Peyer's patch (tissue), 4 donors: ENCODE measurements around the gene MARK4.

Experiments
- POLR2A ChIP-seq, 2 donors: fragments of 450-650 bp; IDR thresholded peaks; one replicate each; pipeline ENCODE4 v1.5.1; 2017; ENCODE audit warnings: antibody characterized with exemption in 2 of 2, mild to moderate bottlenecking in 2 of 2, moderate library complexity in 2 of 2
- TF ChIP-seq, protein P1 (sequence below), 6 experiments: fragments of 450-650 bp in 4 of 6; fragments of 200-600 bp in 2 of 6; sonication (generic) in 1 of 6; IDR thresholded peaks; one replicate each; pipeline ENCODE4 v1.5.1; 2017 to 2019; ENCODE audit warnings: antibody characterized with exemption in 6 of 6, mild to moderate bottlenecking in 3 of 6, moderate library complexity in 1 of 6

DNA sequence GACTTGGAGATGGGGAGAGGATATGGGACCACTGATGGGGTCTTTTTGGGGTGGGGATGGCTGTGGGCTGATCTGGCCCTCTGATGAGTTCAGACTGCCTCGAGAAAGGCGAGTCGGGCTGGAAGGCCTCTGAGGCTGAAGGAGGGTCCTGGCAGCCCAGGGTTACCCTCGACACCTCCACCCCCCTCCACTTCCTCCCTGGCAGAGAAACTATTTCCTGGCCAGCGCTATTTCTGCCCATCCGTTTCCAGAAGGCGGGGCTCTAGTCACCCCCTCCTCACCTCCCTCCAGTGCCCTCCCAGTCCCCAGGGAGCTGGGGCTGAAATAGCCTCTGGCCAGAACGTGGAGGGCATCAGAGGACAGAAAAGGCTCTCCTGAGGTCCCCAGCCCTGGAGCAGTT is 15.6 kb upstream of the MARK4 start:
- TF ChIP-seq, protein P1, sequence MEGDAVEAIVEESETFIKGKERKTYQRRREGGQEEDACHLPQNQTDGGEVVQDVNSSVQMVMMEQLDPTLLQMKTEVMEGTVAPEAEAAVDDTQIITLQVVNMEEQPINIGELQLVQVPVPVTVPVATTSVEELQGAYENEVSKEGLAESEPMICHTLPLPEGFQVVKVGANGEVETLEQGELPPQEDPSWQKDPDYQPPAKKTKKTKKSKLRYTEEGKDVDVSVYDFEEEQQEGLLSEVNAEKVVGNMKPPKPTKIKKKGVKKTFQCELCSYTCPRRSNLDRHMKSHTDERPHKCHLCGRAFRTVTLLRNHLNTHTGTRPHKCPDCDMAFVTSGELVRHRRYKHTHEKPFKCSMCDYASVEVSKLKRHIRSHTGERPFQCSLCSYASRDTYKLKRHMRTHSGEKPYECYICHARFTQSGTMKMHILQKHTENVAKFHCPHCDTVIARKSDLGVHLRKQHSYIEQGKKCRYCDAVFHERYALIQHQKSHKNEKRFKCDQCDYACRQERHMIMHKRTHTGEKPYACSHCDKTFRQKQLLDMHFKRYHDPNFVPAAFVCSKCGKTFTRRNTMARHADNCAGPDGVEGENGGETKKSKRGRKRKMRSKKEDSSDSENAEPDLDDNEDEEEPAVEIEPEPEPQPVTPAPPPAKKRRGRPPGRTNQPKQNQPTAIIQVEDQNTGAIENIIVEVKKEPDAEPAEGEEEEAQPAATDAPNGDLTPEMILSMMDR (IDR thresholded peaks at IDR 0.05) = no peak
- no peak for TF ChIP-seq POLR2A (IDR thresholded peaks at IDR 0.05)
